WTC11 (cell line): ENCODE measurements around the gene PDZD8. TPM values are rescaled to one million over a fixed set of nuclear protein-coding genes. Genes with fewer than 3 reads are reported as not detected.

Experiments used
- ATAC-seq: fragments of 200-7000 bp; cut with Tn5 transposase; 2 replicates; pipeline ENCODE4 v1.10.0; 2021; ENCODE audit warnings: mild to moderate bottlenecking, moderate library complexity
- CTCF ChIA-PET: fragments of 300-600 bp; sonication (Branson Sonifier 250); formaldehyde crosslinking; loops from one replicate; lab custom pipeline; 2021; ENCODE audit warnings: antibody characterized with exemption; lab: Charles Lee
- POLR2A ChIA-PET: fragments of 350-600 bp; sonication (Branson Sonifier 250); formaldehyde crosslinking; loops from one replicate; lab custom pipeline; 2021; ENCODE audit warnings: antibody characterized with exemption; lab: Charles Lee
- DNase-seq: peaks from one replicate; pipeline ENCODE4 v3.0.0; 2021; ENCODE audit warnings: low spot score
- H3K27ac Mint-ChIP-seq: 2 replicates; pipeline ENCODE4 v1.8.0; 2021; ENCODE audit warnings: mixed read lengths
- H3K27me3 Mint-ChIP-seq: 2 replicates; pipeline ENCODE4 v1.8.0; 2021; ENCODE audit warnings: low read depth, mild to moderate bottlenecking, moderate library complexity, mixed read lengths
- H3K36me3 Mint-ChIP-seq: 2 replicates; pipeline ENCODE4 v1.8.0; 2021; ENCODE audit warnings: mixed read lengths
- H3K4me1 Mint-ChIP-seq: 2 replicates; pipeline ENCODE4 v1.8.0; 2022; ENCODE audit warnings: mixed read lengths
- H3K4me3 Mint-ChIP-seq: 2 replicates; pipeline ENCODE4 v1.8.0; 2021; ENCODE audit warnings: mild to moderate bottlenecking, moderate library complexity, mixed read lengths
- H3K9me3 Mint-ChIP-seq: 2 replicates; pipeline ENCODE4 v1.8.0; 2021; ENCODE audit warnings: mixed read lengths
- AFF4 ChIP-seq: sonication (generic); formaldehyde crosslinking; IDR thresholded peaks from 2 replicates; pipeline ENCODE4 v1.8.1; 2023; ENCODE audit warnings: mild to moderate bottlenecking, missing genetic modification reagents, borderline replicate concordance
- ELF4 ChIP-seq: sonication (generic); formaldehyde crosslinking; IDR thresholded peaks from 2 replicates; pipeline ENCODE4 v1.8.1; 2022; ENCODE audit warnings: low read depth, mild to moderate bottlenecking, moderate library complexity, missing genetic modification reagents
- JAZF1 ChIP-seq: fragments of 250-450 bp; sonication (Bioruptor Pico); IDR thresholded peaks from 2 replicates; pipeline ENCODE4 v1.9.0; 2021; ENCODE audit warnings: moderate library complexity, mild to moderate bottlenecking, inconsistent platforms
- NFYB ChIP-seq: sonication (generic); formaldehyde crosslinking; conservative IDR thresholded peaks from 2 replicates; pipeline ENCODE4 v1.8.0; 2022; ENCODE audit warnings: low read depth, missing genetic modification reagents
- NR1H2 ChIP-seq: sonication (generic); formaldehyde crosslinking; IDR thresholded peaks from 2 replicates; pipeline ENCODE4 v1.9.0; 2021; ENCODE audit warnings: mild to moderate bottlenecking, moderate library complexity, missing genetic modification reagents
- NR2C2 ChIP-seq: sonication (generic); formaldehyde crosslinking; IDR thresholded peaks from 2 replicates; pipeline ENCODE4 v1.8.0; 2022; ENCODE audit warnings: mild to moderate bottlenecking, missing genetic modification reagents
- OVOL2 ChIP-seq: fragments of 250-450 bp; sonication (Bioruptor Pico); IDR thresholded peaks from 2 replicates; pipeline ENCODE4 v1.9.0; 2021; ENCODE audit warnings: mild to moderate bottlenecking, borderline replicate concordance
- PRRX2 ChIP-seq: fragments of 250-450 bp; sonication (Bioruptor Pico); IDR thresholded peaks from 2 replicates; pipeline ENCODE4 v1.8.0; 2021; ENCODE audit warnings: mild to moderate bottlenecking
- RORB ChIP-seq: fragments of 250-450 bp; sonication (Bioruptor Pico); IDR thresholded peaks from 2 replicates; pipeline ENCODE4 v1.9.0; 2021; ENCODE audit warnings: mild to moderate bottlenecking
- SMAD3 ChIP-seq: sonication (generic); formaldehyde crosslinking; IDR thresholded peaks from 2 replicates; pipeline ENCODE4 v1.8.0; 2022; ENCODE audit warnings: missing genetic modification reagents, mild to moderate bottlenecking, borderline replicate concordance
- TCF7 ChIP-seq: sonication (generic); formaldehyde crosslinking; IDR thresholded peaks from 2 replicates; pipeline ENCODE4 v1.8.0; 2022; ENCODE audit warnings: mild to moderate bottlenecking, low read depth, missing genetic modification reagents, moderate library complexity
- TEAD4 ChIP-seq: sonication (generic); formaldehyde crosslinking; IDR thresholded peaks from 2 replicates; pipeline ENCODE4 v1.8.0; 2022; ENCODE audit warnings: mild to moderate bottlenecking, missing genetic modification reagents
- TP53 ChIP-seq: sonication (generic); formaldehyde crosslinking; IDR thresholded peaks from 2 replicates; pipeline ENCODE4 v1.8.1; 2023; ENCODE audit warnings: mild to moderate bottlenecking, missing genetic modification reagents
- ZNF219 ChIP-seq: sonication (generic); formaldehyde crosslinking; IDR thresholded peaks from 2 replicates; pipeline ENCODE4 v1.8.0; 2023; ENCODE audit warnings: missing genetic modification reagents, mild to moderate bottlenecking, borderline replicate concordance
- ZNF317 ChIP-seq: sonication (generic); formaldehyde crosslinking; IDR thresholded peaks from 2 replicates; pipeline ENCODE4 v1.8.1; 2023; ENCODE audit warnings: low read depth, mild to moderate bottlenecking, moderate library complexity, missing genetic modification reagents, borderline replicate concordance
- total RNA-seq: library from RNA; stranded (reverse); gene quantifications from 3 replicates; pipeline ENCODE4 v1.2.3, GENCODE V29; 2021
- TF ChIP-seq, protein P1 (sequence below): fragments of 250-450 bp; sonication (Bioruptor Pico); IDR thresholded peaks from 2 replicates; pipeline ENCODE4 v1.9.0; 2021; ENCODE audit warnings: moderate library complexity, mild to moderate bottlenecking, inconsistent platforms, borderline replicate concordance
- TF ChIP-seq, protein P2 (sequence below): sonication (generic); formaldehyde crosslinking; IDR thresholded peaks from 2 replicates; pipeline ENCODE4 v1.8.1; 2022; ENCODE audit warnings: low read depth, missing genetic modification reagents, borderline replicate concordance

PDZD8 gene
- total RNA-seq, 1 experiment from 2014 or later = 52.7 TPM

GRCh38 chr10:117277675-117278074 is 97.6 kb downstream of the PDZD8 start (continued):
- TF ChIP-seq, protein P1, sequence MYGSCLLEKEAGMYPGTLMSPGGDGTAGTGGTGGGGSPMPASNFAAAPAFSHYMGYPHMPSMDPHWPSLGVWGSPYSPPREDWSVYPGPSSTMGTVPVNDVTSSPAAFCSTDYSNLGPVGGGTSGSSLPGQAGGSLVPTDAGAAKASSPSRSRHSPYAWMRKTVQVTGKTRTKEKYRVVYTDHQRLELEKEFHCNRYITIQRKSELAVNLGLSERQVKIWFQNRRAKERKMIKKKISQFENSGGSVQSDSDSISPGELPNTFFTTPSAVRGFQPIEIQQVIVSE = no peak
- no peak for TF ChIP-seq TCF7 (CRISPR knock-in tag)
- TF ChIP-seq SMAD3 (CRISPR knock-in tag) = no peak
- TF ChIP-seq OVOL2 = no peak
- TF ChIP-seq PRRX2 (CRISPR knock-in tag) = no peak
- TF ChIP-seq NFYB = no peak
- no peak for TF ChIP-seq AFF4 (CRISPR knock-in tag)
- no peak for TF ChIP-seq JAZF1

- ChIA-PET POLR2A (interaction anchor here (1.0 kb wide), 1 partner anchor 12 kb away, joined by 3 read pairs; no protein-coding TSS in a partner anchor), CTCF (interaction anchor here (1.0 to 1.9 kb wide), 3 partner anchors 45 to 168 kb away, joined by 3 to 6 read pairs (median 3); no protein-coding TSS in a partner anchor)
- H3K27ac Mint-ChIP-seq = no peak overlapping the region
- ATAC-seq = no peak
- no peaks in the 10 kb centered on the region for H3K9me3 Mint-ChIP-seq
- H3K36me3 Mint-ChIP-seq = no peaks in the 10 kb centered on the region
- no peaks in the 10 kb centered on the region for H3K27me3 Mint-ChIP-seq
- no peak for DNase-seq
- TF ChIP-seq, protein P2, sequence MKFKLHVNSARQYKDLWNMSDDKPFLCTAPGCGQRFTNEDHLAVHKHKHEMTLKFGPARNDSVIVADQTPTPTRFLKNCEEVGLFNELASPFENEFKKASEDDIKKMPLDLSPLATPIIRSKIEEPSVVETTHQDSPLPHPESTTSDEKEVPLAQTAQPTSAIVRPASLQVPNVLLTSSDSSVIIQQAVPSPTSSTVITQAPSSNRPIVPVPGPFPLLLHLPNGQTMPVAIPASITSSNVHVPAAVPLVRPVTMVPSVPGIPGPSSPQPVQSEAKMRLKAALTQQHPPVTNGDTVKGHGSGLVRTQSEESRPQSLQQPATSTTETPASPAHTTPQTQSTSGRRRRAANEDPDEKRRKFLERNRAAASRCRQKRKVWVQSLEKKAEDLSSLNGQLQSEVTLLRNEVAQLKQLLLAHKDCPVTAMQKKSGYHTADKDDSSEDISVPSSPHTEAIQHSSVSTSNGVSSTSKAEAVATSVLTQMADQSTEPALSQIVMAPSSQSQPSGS = no peak
- TF ChIP-seq NR2C2 (CRISPR knock-in tag) = no peak
- H3K4me3 Mint-ChIP-seq = no peak overlapping the region
- peaks cover 5% of the 10 kb centered on the region; the same call in 1 of the 2 replicates for H3K4me1 Mint-ChIP-seq
Measured at GRCh38 chr10:117275121-117275520, 100.1 kb downstream of the PDZD8 start.

DNA sequence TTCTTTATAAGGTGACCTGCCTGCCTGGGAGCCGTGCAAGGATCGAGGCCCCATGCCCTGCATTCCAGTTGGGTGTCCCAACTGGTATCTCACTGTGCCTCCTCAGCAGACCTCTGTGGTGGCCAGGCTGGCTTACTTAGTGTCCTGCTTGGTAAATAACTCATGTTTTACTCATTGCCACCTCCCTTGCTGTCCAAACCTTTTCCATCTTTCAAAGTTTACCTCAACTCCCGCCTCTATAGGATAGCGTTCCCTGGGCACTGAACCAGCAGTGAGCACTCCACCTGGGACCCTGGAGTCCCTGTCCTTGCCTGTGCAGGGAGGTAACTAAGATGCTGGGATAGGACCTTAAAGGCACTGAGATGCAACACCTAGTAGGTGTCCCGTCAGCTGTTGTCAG is 100.7 kb downstream of the PDZD8 start:
- TF ChIP-seq ELF4 (CRISPR knock-in tag) (no peak), TP53 (CRISPR knock-in tag) (no peak), RORB (CRISPR knock-in tag) (no peak), ZNF219 (no peak), TEAD4 (CRISPR knock-in tag) (no peak), NR2C2 (CRISPR knock-in tag) (no peak), NR1H2 (CRISPR knock-in tag) (no peak), TCF7 (CRISPR knock-in tag) (no peak), ZNF317 (CRISPR knock-in tag) (no peak)
- ATAC-seq = no peak
- Mint-ChIP-seq H3K27me3 (no peaks in the 10 kb centered on the region), H3K36me3 (no peaks in the 10 kb centered on the region), H3K27ac (no peak overlapping the region), H3K9me3 (no peaks in the 10 kb centered on the region), H3K4me1 (peaks cover 5% of the 10 kb centered on the region; the same call in 1 of the 2 replicates), H3K4me3 (no peak overlapping the region)
- no peak for DNase-seq
- POLR2A ChIA-PET = no interaction called here
- CTCF ChIA-PET = interaction anchor here (1.0 to 1.9 kb wide), 2 partner anchors 58 to 169 kb away, joined by 3 to 6 read pairs; no protein-coding TSS in a partner anchor
